ENCODE data around the gene NFATC2IP. TPM values are rescaled to one million over a fixed set of nuclear protein-coding genes. Genes with fewer than 3 reads are reported as not detected.

Gene NFATC2IP
- total and polyA plus RNA-seq, 9 of the 15 experiments (the other 6 are each of a cell fraction or from before 2014, with no cell fraction given), result 15.6 to 106 (median 46.9) TPM

DNA sequence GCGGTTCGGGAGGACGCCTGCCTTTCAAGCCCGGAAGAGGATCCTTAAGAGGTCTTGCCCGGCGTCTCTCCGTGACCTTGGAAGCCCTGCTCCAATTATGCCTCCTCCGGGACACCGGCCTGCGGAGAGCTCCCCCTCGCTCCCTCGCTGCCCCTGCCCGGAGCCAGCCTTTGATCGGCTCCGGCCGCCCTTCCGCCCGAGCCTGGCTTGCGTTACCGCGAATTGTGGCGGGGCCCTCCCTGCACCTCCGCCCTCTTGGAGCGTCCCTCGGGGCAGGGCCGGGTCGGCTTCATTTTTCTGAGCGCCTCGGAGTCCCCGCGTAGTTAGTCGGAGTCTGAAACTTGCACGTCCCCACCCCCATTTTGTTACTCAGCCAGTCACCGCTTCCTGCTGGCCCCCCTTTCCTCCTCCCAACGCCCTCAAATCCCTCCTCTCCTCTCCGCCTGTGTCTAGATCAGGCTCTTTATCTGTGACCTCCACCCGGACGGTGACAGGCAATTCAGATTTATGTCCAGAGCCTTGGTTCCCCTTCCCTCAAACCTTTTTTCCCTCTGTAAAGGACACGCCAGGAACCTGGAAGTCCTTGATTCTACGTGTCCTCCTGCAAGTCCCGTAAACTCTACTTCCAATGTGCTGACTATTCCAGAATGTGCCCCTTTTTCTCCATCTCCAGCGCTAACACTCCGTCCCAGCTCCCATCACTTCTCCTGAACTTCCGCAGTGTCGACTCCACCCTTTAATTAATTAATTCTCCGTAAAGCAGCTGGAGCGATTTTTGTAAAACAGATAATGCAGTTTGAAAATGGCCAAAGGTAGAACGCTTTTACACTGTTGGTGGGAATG is 25.1 kb upstream of the NFATC2IP start (continued):
- TF ChIP-seq, protein P1, sequence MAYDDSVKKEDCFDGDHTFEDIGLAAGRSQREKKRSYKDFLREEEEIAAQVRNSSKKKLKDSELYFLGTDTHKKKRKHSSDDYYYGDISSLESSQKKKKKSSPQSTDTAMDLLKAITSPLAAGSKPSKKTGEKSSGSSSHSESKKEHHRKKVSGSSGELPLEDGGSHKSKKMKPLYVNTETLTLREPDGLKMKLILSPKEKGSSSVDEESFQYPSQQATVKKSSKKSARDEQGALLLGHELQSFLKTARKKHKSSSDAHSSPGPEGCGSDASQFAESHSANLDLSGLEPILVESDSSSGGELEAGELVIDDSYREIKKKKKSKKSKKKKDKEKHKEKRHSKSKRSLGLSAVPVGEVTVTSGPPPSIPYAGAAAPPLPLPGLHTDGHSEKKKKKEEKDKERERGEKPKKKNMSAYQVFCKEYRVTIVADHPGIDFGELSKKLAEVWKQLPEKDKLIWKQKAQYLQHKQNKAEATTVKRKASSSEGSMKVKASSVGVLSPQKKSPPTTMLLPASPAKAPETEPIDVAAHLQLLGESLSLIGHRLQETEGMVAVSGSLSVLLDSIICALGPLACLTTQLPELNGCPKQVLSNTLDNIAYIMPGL (CRISPR knock-in tag; IDR thresholded peaks at IDR 0.05), result no peak; the same call in 1 of the 2 replicates
- TF ChIP-seq, protein P2, sequence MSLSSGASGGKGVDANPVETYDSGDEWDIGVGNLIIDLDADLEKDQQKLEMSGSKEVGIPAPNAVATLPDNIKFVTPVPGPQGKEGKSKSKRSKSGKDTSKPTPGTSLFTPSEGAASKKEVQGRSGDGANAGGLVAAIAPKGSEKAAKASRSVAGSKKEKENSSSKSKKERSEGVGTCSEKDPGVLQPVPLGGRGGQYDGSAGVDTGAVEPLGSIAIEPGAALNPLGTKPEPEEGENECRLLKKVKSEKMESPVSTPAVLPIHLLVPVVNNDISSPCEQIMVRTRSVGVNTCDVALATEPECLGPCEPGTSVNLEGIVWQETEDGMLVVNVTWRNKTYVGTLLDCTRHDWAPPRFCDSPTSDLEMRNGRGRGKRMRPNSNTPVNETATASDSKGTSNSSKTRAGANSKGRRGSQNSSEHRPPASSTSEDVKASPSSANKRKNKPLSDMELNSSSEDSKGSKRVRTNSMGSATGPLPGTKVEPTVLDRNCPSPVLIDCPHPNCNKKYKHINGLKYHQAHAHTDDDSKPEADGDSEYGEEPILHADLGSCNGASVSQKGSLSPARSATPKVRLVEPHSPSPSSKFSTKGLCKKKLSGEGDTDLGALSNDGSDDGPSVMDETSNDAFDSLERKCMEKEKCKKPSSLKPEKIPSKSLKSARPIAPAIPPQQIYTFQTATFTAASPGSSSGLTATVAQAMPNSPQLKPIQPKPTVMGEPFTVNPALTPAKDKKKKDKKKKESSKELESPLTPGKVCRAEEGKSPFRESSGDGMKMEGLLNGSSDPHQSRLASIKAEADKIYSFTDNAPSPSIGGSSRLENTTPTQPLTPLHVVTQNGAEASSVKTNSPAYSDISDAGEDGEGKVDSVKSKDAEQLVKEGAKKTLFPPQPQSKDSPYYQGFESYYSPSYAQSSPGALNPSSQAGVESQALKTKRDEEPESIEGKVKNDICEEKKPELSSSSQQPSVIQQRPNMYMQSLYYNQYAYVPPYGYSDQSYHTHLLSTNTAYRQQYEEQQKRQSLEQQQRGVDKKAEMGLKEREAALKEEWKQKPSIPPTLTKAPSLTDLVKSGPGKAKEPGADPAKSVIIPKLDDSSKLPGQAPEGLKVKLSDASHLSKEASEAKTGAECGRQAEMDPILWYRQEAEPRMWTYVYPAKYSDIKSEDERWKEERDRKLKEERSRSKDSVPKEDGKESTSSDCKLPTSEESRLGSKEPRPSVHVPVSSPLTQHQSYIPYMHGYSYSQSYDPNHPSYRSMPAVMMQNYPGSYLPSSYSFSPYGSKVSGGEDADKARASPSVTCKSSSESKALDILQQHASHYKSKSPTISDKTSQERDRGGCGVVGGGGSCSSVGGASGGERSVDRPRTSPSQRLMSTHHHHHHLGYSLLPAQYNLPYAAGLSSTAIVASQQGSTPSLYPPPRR (CRISPR knock-in tag; IDR thresholded peaks at IDR 0.05; ENCODE audit: borderline replicate concordance), result no peak
- TF ChIP-seq ZNF316 (IDR thresholded peaks at IDR 0.05) (peak; percentile 81), FUS (optimal IDR thresholded peaks at IDR 0.05; ENCODE audit: low read depth, low read length) (no peak), ZNF140 (CRISPR knock-in tag; IDR thresholded peaks at IDR 0.05) (no peak), ZNF121 (CRISPR knock-in tag; conservative IDR thresholded peaks at IDR 0.05) (no peak), STAT5A (IDR thresholded peaks at IDR 0.05; ENCODE audit: borderline replicate concordance, low read length) (peak; percentile 74), L3MBTL2 (IDR thresholded peaks at IDR 0.05) (0 out of 2 replicates have a peak, but pooled peaks have one; percentile 46)
- TF ChIP-seq, protein P3, sequence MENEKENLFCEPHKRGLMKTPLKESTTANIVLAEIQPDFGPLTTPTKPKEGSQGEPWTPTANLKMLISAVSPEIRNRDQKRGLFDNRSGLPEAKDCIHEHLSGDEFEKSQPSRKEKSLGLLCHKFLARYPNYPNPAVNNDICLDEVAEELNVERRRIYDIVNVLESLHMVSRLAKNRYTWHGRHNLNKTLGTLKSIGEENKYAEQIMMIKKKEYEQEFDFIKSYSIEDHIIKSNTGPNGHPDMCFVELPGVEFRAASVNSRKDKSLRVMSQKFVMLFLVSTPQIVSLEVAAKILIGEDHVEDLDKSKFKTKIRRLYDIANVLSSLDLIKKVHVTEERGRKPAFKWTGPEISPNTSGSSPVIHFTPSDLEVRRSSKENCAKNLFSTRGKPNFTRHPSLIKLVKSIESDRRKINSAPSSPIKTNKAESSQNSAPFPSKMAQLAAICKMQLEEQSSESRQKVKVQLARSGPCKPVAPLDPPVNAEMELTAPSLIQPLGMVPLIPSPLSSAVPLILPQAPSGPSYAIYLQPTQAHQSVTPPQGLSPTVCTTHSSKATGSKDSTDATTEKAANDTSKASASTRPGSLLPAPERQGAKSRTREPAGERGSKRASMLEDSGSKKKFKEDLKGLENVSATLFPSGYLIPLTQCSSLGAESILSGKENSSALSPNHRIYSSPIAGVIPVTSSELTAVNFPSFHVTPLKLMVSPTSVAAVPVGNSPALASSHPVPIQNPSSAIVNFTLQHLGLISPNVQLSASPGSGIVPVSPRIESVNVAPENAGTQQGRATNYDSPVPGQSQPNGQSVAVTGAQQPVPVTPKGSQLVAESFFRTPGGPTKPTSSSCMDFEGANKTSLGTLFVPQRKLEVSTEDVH (IDR thresholded peaks at IDR 0.05; ENCODE audit: low read depth, partially characterized antibody), result peak; percentile 54
- TF ChIP-seq, protein P4, sequence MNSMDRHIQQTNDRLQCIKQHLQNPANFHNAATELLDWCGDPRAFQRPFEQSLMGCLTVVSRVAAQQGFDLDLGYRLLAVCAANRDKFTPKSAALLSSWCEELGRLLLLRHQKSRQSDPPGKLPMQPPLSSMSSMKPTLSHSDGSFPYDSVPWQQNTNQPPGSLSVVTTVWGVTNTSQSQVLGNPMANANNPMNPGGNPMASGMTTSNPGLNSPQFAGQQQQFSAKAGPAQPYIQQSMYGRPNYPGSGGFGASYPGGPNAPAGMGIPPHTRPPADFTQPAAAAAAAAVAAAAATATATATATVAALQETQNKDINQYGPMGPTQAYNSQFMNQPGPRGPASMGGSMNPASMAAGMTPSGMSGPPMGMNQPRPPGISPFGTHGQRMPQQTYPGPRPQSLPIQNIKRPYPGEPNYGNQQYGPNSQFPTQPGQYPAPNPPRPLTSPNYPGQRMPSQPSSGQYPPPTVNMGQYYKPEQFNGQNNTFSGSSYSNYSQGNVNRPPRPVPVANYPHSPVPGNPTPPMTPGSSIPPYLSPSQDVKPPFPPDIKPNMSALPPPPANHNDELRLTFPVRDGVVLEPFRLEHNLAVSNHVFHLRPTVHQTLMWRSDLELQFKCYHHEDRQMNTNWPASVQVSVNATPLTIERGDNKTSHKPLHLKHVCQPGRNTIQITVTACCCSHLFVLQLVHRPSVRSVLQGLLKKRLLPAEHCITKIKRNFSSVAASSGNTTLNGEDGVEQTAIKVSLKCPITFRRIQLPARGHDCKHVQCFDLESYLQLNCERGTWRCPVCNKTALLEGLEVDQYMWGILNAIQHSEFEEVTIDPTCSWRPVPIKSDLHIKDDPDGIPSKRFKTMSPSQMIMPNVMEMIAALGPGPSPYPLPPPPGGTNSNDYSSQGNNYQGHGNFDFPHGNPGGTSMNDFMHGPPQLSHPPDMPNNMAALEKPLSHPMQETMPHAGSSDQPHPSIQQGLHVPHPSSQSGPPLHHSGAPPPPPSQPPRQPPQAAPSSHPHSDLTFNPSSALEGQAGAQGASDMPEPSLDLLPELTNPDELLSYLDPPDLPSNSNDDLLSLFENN (IDR thresholded peaks at IDR 0.05; ENCODE audit: low read depth in 2 of 2, low read length in 2 of 2), result peak in 1 of 2 experiments; percentile 72; a peak in 1 of 4 replicates

Measured in K562 (cell line).